Measurements from ENCODE around the gene OSBPL5.

OSBPL5 gene

DNA sequence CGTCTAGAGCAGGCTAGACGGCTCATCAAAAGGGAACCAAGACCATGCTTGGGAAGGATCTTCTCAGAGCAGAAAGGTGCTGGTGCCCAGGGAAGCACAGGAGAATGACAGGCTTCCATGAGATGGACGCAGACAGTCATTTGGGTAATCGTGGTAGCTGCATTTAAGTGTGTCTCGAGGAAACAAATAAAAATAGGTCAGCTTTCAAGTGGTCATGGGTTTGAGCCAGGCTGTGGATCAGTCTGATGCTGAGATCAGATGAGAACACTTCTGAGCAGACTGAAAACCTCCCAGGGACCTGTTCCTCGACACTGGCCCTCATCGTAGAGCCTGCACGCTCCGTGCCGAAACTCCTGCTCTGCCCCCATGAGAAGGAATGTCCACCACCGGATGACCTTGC, 112.5 kb downstream of the OSBPL5 start:
- no peak for DNase-seq (ENCODE audit: low read depth in 2 of 2)

DNA sequence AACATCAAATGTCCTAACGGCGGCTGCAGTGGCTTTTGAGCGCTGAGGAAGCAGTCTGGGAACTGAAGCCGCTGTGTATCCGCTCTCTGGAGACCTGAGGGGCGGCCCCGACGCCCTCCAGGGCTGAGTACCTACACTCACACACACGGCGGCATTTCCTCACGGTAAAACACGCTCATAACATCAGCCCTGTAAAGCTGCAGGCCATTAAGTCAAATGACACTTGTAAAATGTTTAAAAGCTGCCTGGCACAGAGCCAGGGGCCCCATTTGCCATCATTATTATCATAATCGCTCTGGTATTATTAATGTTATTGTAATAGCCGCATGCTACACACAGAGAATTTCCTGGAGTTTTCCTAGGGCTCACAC, 113.0 kb downstream of the OSBPL5 start:
- DNase-seq (ENCODE audit: low read depth in 2 of 2), result no peak

DNA sequence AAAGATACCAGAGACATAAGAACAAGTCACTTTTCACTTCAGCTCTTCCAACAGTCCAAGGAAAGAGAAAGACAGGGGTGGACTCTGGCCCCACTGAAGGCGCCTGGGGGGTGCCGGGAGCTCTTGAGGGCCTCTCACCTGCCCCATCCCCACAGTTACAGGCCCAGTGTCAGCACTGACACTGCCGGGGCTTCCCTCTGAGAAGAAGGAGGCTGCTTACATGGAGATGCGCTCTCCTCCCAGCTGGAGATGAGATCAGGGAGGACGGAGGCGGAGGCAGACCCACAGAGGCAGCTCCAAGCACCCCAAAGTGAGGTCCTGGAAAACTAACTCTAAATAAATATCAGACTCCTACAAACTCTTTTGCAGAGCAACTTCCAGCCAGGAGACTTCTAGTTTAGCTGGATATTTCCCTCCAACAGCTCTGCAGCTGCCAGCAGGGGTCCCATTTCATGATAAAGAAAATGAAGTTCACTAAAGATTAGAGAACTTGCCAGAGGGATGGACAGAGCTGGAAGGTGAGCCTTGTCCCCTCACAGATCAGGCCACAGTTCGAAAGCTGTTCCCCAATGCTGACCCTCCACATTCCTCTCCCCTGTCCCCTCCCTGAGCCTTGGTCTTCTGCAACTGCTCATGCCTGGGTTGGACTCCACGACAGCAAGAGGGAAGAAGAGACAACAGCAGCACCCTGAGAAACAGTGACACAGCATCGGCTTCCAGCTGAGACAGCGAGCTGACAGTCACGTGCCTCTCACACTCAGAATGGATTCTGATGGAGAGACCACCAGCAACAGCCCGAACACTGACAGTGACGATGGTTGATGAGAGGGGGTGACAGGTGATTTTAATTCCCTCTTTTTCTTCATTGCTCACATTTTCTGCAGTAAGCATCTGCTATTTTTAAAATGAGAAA, 113.7 kb downstream of the OSBPL5 start:
- no peak for DNase-seq (ENCODE audit: low read depth in 2 of 2)

DNA sequence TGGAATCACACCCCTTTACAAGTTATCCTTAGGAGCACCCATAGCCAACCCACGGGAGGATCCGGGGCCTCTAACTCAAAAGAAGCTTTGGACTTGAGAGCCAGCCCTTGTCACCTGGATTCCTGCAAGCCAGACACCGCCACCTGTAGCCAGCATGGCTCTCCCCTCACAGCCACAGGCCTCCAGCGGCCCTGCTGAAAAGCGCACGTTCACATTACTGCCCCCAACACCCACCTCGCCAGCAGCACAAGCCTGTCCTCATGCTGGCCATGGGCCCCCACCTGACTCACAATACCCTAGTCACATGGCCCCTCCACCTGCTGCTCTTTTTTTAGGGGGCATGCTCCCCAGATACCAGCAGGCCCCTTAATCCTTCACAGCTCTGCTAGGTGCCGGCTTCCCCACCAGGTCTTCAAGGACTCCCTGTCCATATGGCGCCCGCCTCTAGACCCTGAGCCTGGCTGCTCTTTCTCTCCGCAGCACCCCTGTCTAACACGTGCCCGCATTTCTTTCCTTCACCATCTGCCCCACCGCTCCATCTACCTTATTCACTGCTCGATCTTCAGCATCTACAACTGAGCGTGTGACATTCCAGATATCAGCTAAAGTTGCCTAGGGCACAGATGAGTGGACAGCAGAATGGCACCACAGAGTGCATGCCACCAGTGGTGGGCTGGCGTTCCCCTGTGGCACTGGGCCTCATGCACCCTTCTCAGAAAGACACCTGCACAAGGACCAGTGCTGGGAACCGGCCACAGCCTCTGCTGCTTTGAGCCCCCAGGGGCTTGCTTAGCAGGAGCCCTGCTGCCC, 114.5 kb downstream of the OSBPL5 start:
- no peak for DNase-seq (ENCODE audit: low read depth in 2 of 2)

DNA sequence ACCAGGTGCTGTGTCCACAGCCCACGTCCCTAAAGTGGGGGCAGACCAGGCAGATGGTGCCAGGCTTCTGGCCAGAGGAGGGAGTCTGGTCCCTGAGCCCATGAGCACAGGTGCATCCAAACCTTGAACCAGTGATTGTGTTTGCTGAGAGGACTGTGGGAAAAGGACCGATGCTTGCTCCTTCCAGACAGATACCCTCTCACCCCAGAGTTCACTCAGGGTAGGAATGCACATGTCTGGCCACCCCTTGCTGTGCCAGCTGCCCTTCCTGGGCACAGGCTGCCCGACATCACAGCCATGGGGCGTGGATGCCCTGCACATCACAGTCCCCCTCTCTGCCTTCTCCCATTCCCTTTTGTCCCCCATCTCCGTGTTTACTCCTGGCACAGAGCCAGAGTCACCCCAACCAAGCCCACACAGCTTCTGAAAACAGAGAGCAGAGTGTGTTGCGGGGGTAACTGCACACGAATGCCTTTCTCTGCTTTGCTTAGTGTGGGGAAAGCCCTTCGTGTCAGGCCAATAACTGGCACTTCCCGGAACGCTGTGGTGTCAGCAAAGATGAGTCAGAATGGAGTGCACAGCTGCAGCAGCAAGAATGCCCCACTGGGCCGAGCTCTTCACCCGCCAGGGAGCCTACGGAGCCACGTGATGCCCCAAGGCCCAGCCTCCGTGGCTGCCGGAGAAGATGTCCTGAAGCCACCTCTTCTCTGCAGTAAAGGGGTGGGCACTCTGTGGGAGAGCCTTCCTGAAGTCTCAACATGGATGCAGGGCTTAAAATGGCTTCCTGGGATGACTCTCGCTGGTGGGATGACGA, 115.5 kb downstream of the OSBPL5 start:
- peak; percentile 80 to 82 for DNase-seq (ENCODE audit: low read depth in 2 of 2)

DNA sequence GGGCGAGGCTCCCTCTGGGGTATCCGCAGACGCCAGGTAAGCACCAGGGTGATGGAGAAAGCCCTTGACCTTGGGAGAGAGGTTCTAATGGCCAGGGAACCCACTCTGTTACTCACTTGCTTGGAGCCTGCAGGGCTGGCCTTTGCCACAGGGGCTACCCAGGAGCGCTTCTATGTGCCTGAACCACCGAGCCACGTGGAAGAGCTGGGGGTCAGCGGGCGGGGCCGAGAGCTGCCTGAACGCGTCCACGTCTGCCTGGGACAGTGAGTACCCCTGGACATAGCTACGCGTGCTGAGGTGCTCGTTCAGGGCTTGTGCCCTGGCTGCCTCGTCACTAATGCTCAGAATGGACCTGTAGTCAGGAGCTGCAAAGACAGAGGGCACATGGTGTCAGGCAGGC, 117.5 kb downstream of the OSBPL5 start:
- no peak for DNase-seq (ENCODE audit: low read depth in 2 of 2)

DNA sequence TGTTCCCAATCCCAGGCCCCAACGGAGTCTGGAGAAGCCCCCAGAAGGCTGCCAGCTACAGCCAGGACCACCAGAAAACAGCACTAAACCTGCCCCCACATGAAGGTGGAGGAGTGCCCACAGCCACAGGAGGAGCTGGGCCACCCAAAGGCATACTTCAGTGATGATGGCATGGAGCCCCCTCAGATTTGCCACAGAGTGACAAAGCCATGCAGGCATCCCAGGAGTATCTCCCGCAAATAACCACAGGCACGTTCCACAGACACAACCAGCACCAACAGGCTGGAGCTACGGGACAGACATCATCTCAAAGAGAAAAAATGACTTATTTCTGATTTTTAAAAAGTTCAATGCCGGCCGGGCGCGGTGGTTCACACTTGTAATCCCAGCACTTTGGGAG, 118.5 kb downstream of the OSBPL5 start:
- DNase-seq (ENCODE audit: low read depth in 2 of 2), result no peak

DNA sequence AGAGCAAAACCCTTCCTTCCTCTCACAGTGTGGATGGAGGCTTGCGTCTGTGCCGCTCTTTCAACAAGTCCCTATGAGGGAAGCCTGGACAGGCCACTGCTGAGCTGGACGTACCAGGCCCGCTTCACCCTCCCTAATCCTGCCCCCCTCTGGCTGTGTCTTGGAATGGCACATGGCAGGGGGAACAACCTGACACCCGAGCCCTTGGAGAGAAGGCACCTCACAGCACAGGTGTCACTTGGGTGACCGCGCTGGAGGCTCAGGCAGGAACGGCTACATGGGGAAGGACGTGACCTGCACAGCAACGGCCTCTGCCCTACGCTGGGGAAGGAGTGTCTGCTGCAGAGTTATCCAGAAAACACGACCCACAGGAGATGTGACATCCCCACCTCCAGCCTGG, 118.9 kb downstream of the OSBPL5 start:
- DNase-seq (ENCODE audit: low read depth in 2 of 2), result no peak

DNA sequence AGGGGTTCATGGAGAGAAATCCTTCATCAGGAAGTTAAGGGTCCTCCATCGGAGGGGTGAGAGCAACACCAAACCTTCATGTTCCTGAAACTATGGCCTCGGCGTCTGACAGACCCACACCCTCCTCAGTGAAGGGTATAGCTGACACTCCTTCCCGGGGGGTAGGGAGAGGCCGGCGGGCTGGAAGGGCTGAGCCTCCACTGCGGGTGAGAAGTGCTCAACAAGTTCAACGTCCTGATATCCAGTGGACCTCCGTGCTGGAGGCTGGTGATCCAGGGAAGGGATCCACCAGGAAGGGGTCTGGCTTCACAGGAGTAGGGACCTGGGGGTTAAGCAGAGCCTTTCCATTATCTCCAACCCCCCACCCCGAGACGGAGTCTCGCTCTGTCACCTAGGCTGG, 120.2 kb downstream of the OSBPL5 start:
- DNase-seq (ENCODE audit: low read depth in 2 of 2), result no peak

DNA sequence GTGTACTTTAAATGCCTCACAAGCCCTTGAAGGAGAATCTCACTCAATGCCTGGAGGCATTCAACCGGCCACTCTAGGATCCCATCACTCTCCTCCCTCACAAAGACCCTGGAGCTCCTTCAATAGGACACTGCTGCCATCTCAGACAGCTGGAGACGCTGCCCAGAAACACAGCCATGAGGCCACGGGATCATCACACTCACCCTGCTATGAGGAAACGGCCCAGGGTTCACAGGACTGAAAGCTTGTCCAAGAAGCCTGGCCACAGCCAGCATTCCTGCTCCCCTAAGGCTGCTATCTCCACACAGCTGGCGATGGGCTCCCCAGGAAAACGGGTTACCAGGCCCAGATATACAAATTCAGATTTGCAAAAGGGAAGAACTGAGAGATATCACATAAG, 121.1 kb downstream of the OSBPL5 start:
- no peak for DNase-seq (ENCODE audit: low read depth in 2 of 2)

DNA sequence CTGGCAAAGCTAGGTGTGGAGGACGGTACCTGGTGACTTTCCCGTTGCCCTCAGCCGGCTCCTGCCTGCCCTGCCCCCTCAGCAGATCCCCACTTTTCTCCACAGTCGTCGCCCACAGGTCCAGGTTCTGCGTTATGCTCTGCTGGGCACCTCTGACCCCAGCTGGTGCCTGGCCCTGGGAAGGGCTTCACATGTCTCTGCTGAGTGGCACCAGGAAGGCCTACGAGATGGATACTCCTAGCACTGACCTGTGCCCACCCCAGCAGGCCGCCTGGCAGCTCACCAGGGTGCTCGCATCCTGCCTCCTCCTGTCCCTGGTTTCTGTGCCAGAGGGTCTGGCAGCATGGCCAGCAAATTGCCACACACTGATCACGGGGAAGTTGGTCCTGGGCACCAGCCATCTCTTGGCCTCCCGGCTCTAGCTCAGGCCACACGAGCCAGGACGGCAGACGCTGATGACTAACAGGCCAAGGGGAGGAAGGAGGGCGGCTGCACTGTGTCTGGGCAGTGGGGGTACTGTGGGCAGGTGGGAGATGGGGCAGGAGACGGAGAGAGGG, 121.7 kb downstream of the OSBPL5 start:
- no peak for DNase-seq (ENCODE audit: low read depth in 2 of 2)

DNA sequence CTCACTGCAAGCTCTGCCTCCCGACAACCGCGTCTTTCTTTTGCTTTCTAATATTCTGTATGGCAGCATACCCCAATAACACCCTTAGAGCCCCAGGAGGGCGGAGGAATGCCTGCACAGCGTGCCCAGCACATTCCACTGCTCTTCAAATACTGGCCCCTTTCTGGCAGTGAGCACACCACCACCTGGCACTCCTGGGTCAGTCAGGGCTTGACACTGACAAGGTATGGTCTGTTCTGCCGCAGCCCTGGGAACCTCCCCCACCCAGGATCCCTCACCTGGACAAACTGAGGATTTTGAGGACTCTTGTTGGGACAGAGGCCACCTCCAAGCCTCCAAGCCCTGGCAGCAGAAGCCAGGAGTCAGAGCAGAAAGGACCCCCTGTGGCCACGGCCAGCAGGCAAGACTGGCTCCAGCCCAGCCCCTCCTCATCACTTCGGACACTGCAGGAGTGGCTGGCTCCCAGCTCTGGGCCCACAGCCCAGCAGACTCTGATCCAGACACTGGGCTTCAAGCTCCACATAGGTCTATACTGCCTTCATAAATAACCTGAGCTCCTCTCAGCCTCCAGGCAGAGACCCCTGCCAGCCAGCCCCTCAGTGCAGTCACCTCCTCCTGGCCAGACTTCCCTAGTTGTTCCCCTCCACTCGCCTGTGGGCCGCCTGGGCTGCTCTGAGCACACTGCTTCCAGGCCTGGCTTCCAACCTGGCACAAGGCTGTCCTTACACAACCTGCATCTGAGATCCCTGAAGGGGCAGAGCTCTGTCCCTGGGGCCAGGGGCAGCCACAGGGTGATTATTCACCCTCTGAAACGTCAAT, 122.4 kb downstream of the OSBPL5 start:
- no peak for DNase-seq (ENCODE audit: low read depth in 2 of 2)

DNA sequence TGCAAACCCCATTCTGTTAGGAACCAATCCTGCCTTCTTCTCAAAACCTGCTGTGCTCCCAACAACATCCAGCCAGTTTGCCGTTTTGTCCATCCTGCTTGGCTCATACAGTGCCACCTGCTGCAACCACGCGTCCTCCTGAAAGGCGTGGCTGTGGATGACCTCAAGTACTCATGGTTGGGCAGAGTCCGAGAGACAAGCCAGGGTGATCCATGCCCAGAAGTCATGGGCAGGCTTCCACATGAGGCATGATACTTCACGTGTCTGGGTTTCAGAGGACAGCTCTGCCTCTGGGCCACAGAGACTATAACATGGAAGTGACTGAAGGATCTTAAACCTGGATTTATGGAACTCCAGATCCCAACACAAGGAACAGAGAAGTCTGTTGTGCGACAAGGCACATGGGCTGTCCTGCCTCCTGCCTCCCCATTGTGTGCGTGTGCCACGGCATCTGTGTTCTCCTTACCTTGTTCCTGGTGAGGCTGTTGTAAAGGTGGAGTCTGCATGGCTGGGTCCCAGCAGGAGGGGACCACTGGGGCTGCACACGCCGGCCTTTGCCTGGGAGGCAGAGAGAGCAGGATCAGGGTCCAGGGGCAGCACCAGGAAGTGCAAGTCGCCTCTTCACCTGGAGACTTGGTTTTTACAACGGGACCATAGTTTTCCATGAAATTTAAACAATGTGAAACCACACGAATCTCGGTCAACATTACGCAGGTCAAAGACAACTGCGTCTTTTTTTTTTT, 123.2 kb downstream of the OSBPL5 start:
- DNase-seq (ENCODE audit: low read depth in 2 of 2), result no peak

DNA sequence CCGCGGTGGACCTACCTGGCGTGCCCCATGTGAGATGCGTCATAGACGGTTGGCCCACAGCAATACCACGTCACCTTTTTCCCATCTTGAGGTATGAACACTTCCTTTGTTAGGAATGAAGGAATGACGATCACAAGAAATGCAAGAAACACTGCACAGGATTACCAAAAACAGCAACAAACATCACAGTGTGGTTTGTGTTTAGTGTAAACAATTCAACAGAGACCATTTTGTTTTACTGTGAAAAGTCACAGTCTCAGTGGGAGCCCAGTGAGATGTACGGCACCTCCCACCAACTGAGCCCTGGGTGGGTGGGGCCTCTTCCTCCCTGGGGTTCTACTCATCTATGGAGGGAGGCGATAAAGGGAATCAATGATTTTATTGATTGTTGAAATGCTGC, 124.2 kb downstream of the OSBPL5 start:
- DNase-seq (ENCODE audit: low read depth in 2 of 2), result no peak

DNA sequence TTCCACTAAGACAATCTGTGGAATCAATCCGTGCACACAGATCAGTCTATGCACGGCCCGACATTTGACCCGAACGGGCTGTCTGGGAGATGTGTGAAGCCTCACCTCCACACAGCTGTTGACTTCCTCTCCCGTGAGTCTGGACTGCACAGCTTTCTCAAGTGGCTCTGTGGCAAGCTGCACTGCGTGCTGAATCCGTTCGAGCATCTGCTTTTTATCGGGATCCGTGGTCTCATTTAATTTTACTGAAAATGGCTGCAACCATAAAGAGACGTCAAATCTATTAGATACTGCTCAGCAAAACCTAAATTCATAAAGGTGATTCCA, 127.2 kb downstream of the OSBPL5 start:
- no peak for DNase-seq (ENCODE audit: low read depth in 2 of 2)

Measured in fibroblast of skin of left quadriceps (primary cell).